Measurements from ENCODE around the gene ACLY.

Gene ACLY

DNA sequence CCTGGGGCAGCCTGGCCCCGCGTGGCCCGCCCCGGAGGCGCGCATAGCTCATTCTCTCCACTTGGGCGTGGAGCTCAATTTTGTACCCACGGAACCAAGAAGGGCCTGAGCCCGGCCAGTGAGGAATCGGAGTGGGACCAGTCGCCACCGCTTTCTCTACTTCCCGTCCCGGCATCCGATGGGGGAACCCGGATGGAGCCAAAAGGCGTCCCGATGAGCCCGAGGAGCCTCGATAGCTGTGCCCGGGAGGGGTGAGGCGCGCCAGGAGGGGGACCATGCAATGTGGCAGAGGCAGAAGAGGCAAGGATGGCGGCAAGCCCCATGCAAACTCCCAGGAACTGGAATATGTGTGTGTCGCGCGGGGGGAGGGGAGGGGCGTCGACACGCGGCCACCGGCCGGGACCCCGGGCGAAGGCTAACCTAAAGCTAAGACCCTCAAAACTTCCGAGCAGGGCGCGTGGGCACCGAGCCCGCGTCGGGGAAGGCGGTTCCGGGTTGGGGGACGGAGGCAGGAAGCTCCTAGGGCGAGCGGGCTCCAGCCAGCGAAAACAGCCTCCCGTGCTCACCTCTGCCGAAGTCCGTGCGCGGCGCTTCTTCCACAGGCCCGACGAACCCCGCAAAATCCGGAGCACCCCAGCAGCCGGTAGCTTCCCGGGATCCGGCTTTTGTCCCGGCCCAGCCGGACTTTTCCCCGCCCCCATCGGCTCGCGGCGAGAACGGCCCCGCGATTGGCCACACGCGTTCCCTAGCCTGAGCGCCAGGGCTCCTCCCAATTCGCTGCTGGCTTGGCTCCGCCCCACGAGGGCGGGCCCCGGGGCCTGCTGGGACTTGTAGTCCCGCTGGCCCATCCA, at the start of gene ACLY:
TSS of gene ACLY (minus strand) at position 638 of the 851 bp plus-strand sequence. CDS start 5,078 bp downstream, outside the sequence.
- no peaks in the 10 kb centered on the region for H3K27me3 ChIP-seq (ENCODE audit: control insufficient read depth, insufficient read depth, low read length)
- peak within 1 kb of the TSS; percentile 91 for H3K4me3 ChIP-seq (ENCODE audit: low read depth, low read length)
- peaks cover 27% of the 10 kb centered on the region for H3K4me1 ChIP-seq (ENCODE audit: control insufficient read depth, insufficient read depth, low read length)
- H3K36me3 ChIP-seq (ENCODE audit: control insufficient read depth, insufficient read depth, low read length) = peaks cover 14% of the 10 kb centered on the region
- peak within 1 kb of the TSS; percentile 97 for H3K9ac ChIP-seq (ENCODE audit: low read depth, low read length)
- H3K9me3 ChIP-seq (ENCODE audit: control insufficient read depth, insufficient read depth, low read length) = no peaks in the 10 kb centered on the region

DNA sequence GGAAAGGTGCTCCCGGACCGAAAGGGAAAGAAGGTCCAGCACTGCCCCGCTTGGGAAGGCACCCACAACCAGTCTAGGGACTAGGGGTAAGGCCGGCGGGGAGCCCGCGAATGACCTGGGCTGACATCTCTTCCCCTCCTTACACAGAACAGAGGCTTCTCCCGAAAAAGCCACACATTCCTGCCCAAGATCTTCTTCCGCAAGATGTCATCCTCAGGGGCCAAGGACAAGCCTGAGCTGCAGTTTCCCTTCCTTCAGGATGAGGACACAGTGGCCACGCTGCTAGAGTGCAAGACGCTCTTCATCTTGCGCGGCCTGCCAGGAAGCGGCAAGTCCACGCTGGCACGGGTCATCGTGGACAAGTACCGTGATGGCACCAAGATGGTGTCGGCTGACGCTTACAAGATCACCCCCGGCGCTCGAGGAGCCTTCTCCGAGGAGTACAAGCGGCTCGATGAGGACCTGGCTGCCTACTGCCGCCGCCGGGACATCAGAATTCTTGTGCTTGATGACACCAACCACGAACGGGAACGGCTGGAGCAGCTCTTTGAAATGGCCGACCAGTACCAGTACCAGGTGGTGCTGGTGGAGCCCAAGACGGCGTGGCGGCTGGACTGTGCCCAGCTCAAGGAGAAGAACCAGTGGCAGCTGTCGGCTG, 49.3 kb upstream of the ACLY start:
- Histone ChIP-seq H3K27me3 (ENCODE audit: control insufficient read depth, insufficient read depth, low read length) (no peaks in the 10 kb centered on the region), H3K9ac (ENCODE audit: low read depth, low read length) (peak overlapping the region; percentile 12), H3K36me3 (ENCODE audit: control insufficient read depth, insufficient read depth, low read length) (peaks cover 23% of the 10 kb centered on the region), H3K9me3 (ENCODE audit: control insufficient read depth, insufficient read depth, low read length) (no peaks in the 10 kb centered on the region), H3K4me3 (ENCODE audit: low read depth, low read length) (peak overlapping the region; percentile 80), H3K4me1 (ENCODE audit: control insufficient read depth, insufficient read depth, low read length) (peaks cover 2% of the 10 kb centered on the region)

DNA sequence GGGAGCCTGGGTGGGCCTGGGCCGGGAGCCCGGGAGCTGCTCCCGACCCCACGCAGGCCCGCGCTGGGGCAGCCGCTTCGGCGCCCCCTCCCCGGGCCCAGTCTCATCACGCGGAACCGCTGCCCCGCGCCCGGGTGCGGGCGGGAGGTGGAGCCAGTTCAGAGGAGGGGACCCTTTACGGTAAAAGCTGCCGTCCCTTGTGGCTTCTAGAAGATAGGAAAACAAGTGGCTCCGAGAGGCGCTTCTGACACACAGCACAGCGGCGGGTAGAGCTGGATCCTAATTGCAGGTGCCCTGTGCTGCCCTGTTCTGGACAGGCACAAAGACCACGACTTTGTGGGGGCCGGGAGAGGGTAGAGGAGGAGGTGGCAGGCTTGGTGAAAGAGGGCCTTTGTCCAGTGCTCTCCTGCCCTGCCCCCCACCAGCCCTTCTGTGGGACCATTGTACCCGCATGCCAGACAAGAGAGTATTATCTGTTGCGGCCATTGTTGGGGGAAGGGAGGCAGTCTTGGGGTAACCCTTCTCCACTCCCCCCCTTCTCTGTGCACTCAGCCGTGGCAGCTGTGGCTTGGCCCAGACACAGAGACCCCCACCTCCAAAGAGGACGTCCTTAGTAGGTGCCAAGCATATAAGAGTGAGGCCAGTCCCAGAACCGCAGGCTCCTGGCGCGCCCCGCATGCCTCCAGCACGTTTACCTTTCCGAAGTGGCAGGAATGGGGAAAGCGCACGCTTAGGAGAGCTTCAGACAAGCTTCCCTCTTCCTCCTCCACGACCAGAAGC, 48.6 kb upstream of the ACLY start:
- no peaks in the 10 kb centered on the region for H3K27me3 ChIP-seq (ENCODE audit: control insufficient read depth, insufficient read depth, low read length)
- H3K9me3 ChIP-seq (ENCODE audit: control insufficient read depth, insufficient read depth, low read length) = no peaks in the 10 kb centered on the region
- H3K9ac ChIP-seq (ENCODE audit: low read depth, low read length) = peak overlapping the region; percentile 91
- peak overlapping the region; percentile 80 for H3K4me3 ChIP-seq (ENCODE audit: low read depth, low read length)
- H3K4me1 ChIP-seq (ENCODE audit: control insufficient read depth, insufficient read depth, low read length) = peaks cover 2% of the 10 kb centered on the region
- H3K36me3 ChIP-seq (ENCODE audit: control insufficient read depth, insufficient read depth, low read length) = peaks cover 15% of the 10 kb centered on the region

DNA sequence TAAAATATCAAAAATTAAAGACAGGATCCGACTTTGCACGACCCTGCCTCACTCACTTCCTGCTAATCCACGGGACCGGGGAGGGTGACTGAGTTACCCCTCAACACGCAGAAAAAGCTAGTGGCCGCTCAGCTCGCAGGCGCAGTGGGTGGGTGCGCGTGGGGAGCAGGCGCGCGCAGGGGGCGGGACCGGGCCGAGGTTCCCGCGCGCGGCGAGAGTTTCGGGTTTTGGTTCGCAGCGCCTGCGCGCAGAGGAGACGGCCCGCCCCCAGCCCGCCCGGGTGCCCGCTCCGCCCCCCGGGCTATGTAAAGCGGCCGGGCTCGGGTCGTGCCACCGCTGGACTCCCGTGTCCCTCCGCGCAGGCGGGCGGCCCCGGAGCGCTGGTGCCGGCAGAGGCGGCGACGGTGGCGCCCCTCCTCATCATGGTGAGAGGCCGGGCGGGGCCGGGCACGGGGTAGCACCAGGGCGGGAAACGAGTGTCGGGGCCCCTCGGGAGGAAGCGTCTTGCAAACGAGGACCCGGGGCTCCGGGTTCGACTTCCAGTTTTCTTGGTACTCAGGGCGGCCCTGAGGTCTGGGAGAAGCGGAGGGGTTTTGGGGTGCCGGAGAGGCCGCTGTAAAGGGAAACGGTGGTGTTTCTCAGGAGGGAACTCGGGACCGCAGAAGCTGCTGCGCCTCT, 47.9 kb upstream of the ACLY start, which contains the start of gene CNP:
TSS of gene CNP (plus strand) at position 333 of the 678 bp plus-strand sequence. CDS start at position 423, 90 bp downstream.
- H3K9ac ChIP-seq (ENCODE audit: low read depth, low read length) = peak within 1 kb of the TSS; percentile 91
- H3K36me3 ChIP-seq (ENCODE audit: control insufficient read depth, insufficient read depth, low read length) = peaks cover 10% of the 10 kb centered on the region
- H3K27me3 ChIP-seq (ENCODE audit: control insufficient read depth, insufficient read depth, low read length) = no peaks in the 10 kb centered on the region
- H3K4me1 ChIP-seq (ENCODE audit: control insufficient read depth, insufficient read depth, low read length) = peaks cover 2% of the 10 kb centered on the region
- H3K9me3 ChIP-seq (ENCODE audit: control insufficient read depth, insufficient read depth, low read length) = no peaks in the 10 kb centered on the region
- H3K4me3 ChIP-seq (ENCODE audit: low read depth, low read length) = peak within 1 kb of the TSS; percentile 80

DNA sequence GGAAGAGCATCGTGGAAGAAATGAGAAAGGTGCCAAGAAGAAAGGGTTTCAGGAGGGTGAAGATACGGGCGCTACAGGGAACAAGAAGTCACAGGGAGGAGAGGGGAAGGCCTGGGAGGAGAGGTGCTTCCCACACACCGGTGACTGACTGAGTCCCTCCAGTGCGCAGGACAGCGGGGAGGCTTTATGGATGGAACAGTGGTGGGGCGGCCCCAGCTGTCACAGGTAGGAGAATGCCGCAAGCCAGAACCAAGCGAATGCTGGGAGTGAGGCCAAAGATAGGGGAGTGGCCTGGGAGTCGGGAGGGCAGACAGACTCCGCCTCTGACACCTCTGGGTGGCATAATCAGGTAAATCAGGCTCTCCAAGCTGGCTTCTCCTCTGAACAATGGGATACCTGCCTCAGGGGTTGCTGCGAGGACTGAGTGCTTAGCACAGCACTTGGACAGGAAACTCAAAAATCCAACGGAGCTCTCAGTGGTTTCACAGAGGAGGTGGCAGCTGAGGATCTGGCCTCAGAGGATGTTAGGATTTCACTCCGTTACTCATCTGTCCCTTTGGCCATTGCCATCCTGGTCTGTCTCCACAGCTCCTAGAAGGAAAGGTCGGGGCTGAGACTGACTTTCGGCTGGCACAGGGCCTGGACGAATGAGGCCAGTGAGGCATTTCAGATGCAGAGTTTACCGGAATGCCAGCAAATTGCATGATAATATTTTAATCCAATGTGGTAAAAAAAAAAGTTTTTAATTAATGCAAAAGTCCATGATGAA, 47.1 kb upstream of the ACLY start:
- Histone ChIP-seq H3K9ac (ENCODE audit: low read depth, low read length) (peak overlapping the region; percentile 73), H3K27me3 (ENCODE audit: control insufficient read depth, insufficient read depth, low read length) (no peaks in the 10 kb centered on the region), H3K4me3 (ENCODE audit: low read depth, low read length) (peak overlapping the region; percentile 80), H3K4me1 (ENCODE audit: control insufficient read depth, insufficient read depth, low read length) (peaks cover 2% of the 10 kb centered on the region), H3K36me3 (ENCODE audit: control insufficient read depth, insufficient read depth, low read length) (peaks cover 9% of the 10 kb centered on the region), H3K9me3 (ENCODE audit: control insufficient read depth, insufficient read depth, low read length) (no peaks in the 10 kb centered on the region)

DNA sequence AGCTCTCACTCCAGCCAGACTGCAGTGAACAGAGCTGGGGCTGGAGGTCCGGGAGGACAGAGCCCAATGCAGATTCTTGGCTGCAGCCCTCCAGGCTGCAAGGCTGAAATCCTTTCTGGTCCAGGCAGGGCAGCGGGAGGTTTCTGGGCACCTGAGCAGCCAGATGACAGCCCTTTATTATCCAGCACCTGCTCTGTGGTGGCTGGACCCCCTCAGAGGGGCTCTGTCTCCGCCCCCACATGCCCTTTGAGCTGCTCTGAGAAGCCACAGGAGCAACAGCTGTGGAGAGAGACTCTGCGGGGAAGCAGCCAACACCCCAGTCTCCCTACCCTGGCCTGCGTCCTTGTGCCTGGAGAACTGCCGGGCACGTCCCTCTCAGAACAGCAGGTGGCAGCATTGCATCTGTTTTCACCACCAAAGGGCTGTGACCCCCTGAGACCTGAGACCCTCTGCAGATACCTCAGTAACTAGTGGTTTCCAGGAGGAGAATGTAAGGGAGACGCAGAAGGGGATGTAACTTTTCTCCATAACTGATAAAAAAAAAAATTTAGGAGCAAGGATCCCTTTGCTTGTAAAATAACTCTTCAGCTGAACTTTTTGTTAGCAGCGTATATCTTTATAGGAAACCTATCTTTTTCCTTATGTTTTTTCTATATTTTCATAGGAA, 44.1 kb upstream of the ACLY start:
- Histone ChIP-seq H3K9me3 (ENCODE audit: control insufficient read depth, insufficient read depth, low read length) (no peaks in the 10 kb centered on the region), H3K4me1 (ENCODE audit: control insufficient read depth, insufficient read depth, low read length) (peaks cover 12% of the 10 kb centered on the region), H3K27me3 (ENCODE audit: control insufficient read depth, insufficient read depth, low read length) (no peaks in the 10 kb centered on the region), H3K4me3 (ENCODE audit: low read depth, low read length) (no peak overlapping the region), H3K36me3 (ENCODE audit: control insufficient read depth, insufficient read depth, low read length) (no peaks in the 10 kb centered on the region), H3K9ac (ENCODE audit: low read depth, low read length) (no peak overlapping the region)

DNA sequence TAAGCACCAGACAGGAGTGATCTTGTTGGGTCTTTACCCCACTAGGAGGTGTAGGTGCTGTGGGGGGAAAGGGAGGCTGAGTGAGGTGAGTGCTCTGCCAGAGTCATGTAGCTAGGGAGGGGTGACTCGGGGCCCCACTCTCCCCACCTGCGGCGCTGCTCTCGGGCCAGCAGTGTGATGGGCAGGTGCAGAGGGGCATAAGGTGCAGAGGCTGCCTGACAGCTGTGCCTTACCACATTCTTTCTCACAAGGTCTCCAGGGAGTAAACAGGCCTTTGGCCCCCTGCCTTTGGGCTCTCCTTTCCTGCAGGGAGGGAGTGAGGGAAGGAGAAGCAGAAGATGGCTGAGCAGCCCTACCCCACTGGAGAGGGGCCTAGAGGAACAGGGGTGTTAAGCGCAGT, 43.4 kb upstream of the ACLY start:
- Histone ChIP-seq H3K27me3 (ENCODE audit: control insufficient read depth, insufficient read depth, low read length) (no peaks in the 10 kb centered on the region), H3K4me3 (ENCODE audit: low read depth, low read length) (no peak overlapping the region), H3K4me1 (ENCODE audit: control insufficient read depth, insufficient read depth, low read length) (peaks cover 16% of the 10 kb centered on the region), H3K36me3 (ENCODE audit: control insufficient read depth, insufficient read depth, low read length) (no peaks in the 10 kb centered on the region), H3K9ac (ENCODE audit: low read depth, low read length) (no peak overlapping the region), H3K9me3 (ENCODE audit: control insufficient read depth, insufficient read depth, low read length) (no peaks in the 10 kb centered on the region)

DNA sequence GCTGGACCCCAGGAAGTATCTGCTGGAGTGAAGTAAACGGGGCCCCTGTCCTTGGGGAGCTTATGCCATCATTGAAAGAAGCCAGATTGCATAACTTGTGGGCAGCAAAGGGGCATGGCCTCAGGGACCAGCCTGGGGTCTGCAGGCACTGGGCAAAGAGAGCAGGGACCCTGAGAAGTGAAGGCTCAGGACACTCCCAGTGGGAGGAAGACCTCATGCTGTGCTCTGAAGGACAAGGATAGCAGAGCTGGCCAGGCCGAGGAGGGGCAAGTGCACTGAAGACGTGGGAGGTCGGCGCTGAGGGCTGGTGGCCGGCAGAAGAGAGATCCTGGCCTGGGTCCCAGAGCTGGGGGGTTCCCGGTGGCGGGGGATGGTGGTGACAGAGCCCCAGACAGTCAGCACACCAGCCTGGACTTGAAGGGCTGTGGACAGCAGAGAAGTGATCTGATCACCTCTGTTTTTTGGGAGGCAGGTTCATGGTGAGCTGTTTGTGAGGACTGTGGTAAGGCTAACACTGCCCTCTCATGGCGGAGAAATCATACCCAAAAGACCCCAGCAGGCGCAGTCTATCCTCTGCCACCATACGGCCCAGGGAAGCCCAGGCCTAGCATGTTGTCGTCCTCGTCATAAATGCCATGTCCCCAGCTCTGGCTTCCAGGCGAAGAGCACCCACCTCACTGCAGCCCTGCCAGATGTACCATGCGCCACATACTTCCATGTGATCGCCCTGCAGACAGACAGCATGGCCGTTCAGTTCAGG, 40.8 kb upstream of the ACLY start:
- no peak overlapping the region for H3K9ac ChIP-seq (ENCODE audit: low read depth, low read length)
- peaks cover 17% of the 10 kb centered on the region for H3K4me1 ChIP-seq (ENCODE audit: control insufficient read depth, insufficient read depth, low read length)
- no peaks in the 10 kb centered on the region for H3K9me3 ChIP-seq (ENCODE audit: control insufficient read depth, insufficient read depth, low read length)
- no peaks in the 10 kb centered on the region for H3K27me3 ChIP-seq (ENCODE audit: control insufficient read depth, insufficient read depth, low read length)
- no peak overlapping the region for H3K4me3 ChIP-seq (ENCODE audit: low read depth, low read length)
- no peaks in the 10 kb centered on the region for H3K36me3 ChIP-seq (ENCODE audit: control insufficient read depth, insufficient read depth, low read length)

DNA sequence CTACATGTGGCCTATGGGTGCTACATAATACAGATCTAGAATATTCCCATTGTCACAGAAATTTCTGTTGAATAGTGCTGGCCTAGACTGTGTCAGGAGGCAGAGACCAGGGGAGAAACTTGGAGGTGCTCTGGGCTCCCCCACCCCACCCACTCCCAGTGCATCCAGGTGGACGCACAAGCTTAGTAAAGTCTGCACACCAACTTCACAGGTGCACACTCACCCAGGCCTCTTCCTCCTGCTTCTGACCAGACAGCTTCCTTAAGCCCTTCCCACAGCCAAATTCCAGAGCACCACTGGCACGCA, 40.2 kb upstream of the ACLY start:
- Histone ChIP-seq H3K4me3 (ENCODE audit: low read depth, low read length) (no peak overlapping the region), H3K9ac (ENCODE audit: low read depth, low read length) (no peak overlapping the region), H3K36me3 (ENCODE audit: control insufficient read depth, insufficient read depth, low read length) (no peaks in the 10 kb centered on the region), H3K27me3 (ENCODE audit: control insufficient read depth, insufficient read depth, low read length) (no peaks in the 10 kb centered on the region), H3K9me3 (ENCODE audit: control insufficient read depth, insufficient read depth, low read length) (no peaks in the 10 kb centered on the region), H3K4me1 (ENCODE audit: control insufficient read depth, insufficient read depth, low read length) (peaks cover 17% of the 10 kb centered on the region)

DNA sequence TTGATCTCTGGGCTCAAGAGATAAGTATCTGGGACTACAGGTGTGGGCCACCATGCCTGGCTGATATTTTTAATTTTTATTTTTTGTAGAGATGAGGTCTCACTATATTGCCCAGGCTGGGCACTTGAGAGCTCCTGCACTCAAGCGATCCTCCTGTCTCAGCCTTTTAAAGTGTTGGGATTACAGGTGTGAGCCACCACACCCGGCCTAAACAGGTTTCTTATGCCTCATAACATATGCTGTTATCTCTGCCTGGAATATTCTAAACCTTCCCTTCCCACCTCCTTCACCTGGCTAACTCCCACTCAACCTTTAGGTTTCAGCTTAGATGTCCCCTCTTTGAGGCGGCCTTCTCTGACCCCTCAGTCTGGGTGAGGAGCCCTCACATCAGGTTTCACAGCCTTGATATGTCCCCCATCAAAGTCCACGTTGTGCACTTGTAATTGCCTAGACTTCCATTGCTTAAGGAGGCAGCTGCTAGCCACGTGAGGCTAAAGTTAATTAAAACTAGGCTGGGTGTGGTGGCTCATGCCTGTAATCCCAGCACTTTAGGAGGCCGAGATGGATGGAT, 39.2 kb upstream of the ACLY start:
- Histone ChIP-seq H3K4me3 (ENCODE audit: low read depth, low read length) (no peak overlapping the region), H3K4me1 (ENCODE audit: control insufficient read depth, insufficient read depth, low read length) (peaks cover 17% of the 10 kb centered on the region), H3K36me3 (ENCODE audit: control insufficient read depth, insufficient read depth, low read length) (no peaks in the 10 kb centered on the region), H3K9me3 (ENCODE audit: control insufficient read depth, insufficient read depth, low read length) (no peaks in the 10 kb centered on the region), H3K27me3 (ENCODE audit: control insufficient read depth, insufficient read depth, low read length) (no peaks in the 10 kb centered on the region), H3K9ac (ENCODE audit: low read depth, low read length) (no peak overlapping the region)
